Measurements from ENCODE around the gene NCK1. TPM values are rescaled to one million over a fixed set of nuclear protein-coding genes. Genes with fewer than 3 reads are reported as not detected.

NCK1 gene
- total RNA-seq, 1 donor = 41.6 TPM

DNA sequence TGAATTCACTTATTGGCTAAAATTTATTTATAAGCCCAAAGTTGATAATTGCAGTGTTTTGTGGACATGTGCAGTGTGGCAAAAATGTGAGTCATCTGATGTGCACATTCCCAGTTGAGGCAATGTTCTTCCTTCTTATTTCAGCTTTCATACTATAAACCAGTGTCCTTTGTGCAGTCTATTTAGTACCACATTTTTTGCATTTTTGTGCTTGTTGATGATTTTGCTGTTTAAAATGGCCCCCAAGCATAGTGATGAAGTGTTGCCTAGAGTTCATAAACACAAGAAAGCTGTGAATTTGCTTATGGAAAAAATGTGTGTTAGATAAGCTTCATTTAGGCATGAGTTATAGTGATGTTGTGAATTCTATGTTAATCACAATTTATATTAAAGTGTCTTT is 76.3 kb downstream of the NCK1 start:
- no peak overlapping the region for H3K27ac ChIP-seq (ENCODE audit: low read depth, low read length)
- no peaks in the 10 kb centered on the region for H3K27me3 ChIP-seq (ENCODE audit: insufficient read depth, low read length)
- no peaks in the 10 kb centered on the region for H3K36me3 ChIP-seq (ENCODE audit: insufficient read depth, low read length)
- no peaks in the 10 kb centered on the region for H3K9me3 ChIP-seq (ENCODE audit: low read depth, low read length)
- H3K79me2 ChIP-seq (ENCODE audit: insufficient read depth, low read length) = peaks cover 81% of the 10 kb centered on the region
- H4K20me1 ChIP-seq (ENCODE audit: insufficient read depth, low read length) = peaks cover 20% of the 10 kb centered on the region
- H3K4me3 ChIP-seq (ENCODE audit: insufficient read depth, low read length) = no peak overlapping the region
- DNase-seq (ENCODE audit: insufficient read length, low spot score, missing footprints) = no peak
- no peak overlapping the region for H3K4me2 ChIP-seq (ENCODE audit: insufficient read depth, low read length)
- no peak for TF ChIP-seq CTCF (IDR thresholded peaks at IDR 0.05; ENCODE audit: extremely low read depth, low read depth, low read length)
- peaks cover 16% of the 10 kb centered on the region for H3K4me1 ChIP-seq (ENCODE audit: insufficient read depth, low read length)
- H2AFZ ChIP-seq (ENCODE audit: low read length) = no peak overlapping the region

DNA sequence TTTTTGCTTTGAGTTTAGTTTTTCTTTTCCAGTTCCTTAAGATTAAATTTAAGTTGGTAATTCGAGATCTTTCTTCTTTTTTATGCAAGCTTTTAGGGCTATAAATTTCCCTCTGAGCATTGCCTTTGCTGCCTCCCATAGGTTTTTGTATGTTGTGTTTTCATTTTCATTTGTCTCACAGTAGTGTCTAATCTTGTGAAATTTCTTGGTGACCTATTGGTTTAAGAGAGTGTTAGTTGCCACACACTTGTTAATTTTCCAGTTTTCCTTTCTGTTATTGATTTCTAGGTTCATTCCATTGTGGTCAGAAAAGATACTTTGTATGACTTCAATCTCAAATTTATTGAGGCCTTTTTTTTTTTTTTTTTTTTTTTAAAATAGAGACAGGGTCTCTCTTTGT is 77.5 kb downstream of the NCK1 start:
- Histone ChIP-seq H3K27ac (ENCODE audit: low read depth, low read length) (no peak overlapping the region), H3K79me2 (ENCODE audit: insufficient read depth, low read length) (peaks cover 85% of the 10 kb centered on the region), H3K4me3 (ENCODE audit: insufficient read depth, low read length) (no peak overlapping the region), H4K20me1 (ENCODE audit: insufficient read depth, low read length) (peaks cover 20% of the 10 kb centered on the region), H3K36me3 (ENCODE audit: insufficient read depth, low read length) (no peaks in the 10 kb centered on the region), H2AFZ (ENCODE audit: low read length) (no peak overlapping the region), H3K27me3 (ENCODE audit: insufficient read depth, low read length) (no peaks in the 10 kb centered on the region), H3K4me2 (ENCODE audit: insufficient read depth, low read length) (no peak overlapping the region), H3K9me3 (ENCODE audit: low read depth, low read length) (no peaks in the 10 kb centered on the region), H3K4me1 (ENCODE audit: insufficient read depth, low read length) (peaks cover 18% of the 10 kb centered on the region)
- no peak for DNase-seq (ENCODE audit: insufficient read length, low spot score, missing footprints)
- TF ChIP-seq CTCF (IDR thresholded peaks at IDR 0.05; ENCODE audit: extremely low read depth, low read depth, low read length) = no peak

GRCh38 chr3:136942803-136943202 is 80.8 kb downstream of the NCK1 start:
- Histone ChIP-seq H3K9me3 (ENCODE audit: low read depth, low read length) (no peaks in the 10 kb centered on the region), H2AFZ (ENCODE audit: low read length) (no peak overlapping the region), H3K4me1 (ENCODE audit: insufficient read depth, low read length) (peaks cover 15% of the 10 kb centered on the region), H3K79me2 (ENCODE audit: insufficient read depth, low read length) (peaks cover 74% of the 10 kb centered on the region), H3K4me2 (ENCODE audit: insufficient read depth, low read length) (peak overlapping the region; percentile 12), H3K27me3 (ENCODE audit: insufficient read depth, low read length) (no peaks in the 10 kb centered on the region), H3K36me3 (ENCODE audit: insufficient read depth, low read length) (peaks cover 7% of the 10 kb centered on the region), H3K4me3 (ENCODE audit: insufficient read depth, low read length) (no peak overlapping the region), H4K20me1 (ENCODE audit: insufficient read depth, low read length) (peaks cover 22% of the 10 kb centered on the region), H3K27ac (ENCODE audit: low read depth, low read length) (no peak overlapping the region)
- TF ChIP-seq CTCF (IDR thresholded peaks at IDR 0.05; ENCODE audit: extremely low read depth, low read depth, low read length) = no peak
- DNase-seq (ENCODE audit: insufficient read length, low spot score, missing footprints) = no peak

- no peaks in the 10 kb centered on the region for H3K27me3 ChIP-seq (ENCODE audit: insufficient read depth, low read length)
- TF ChIP-seq CTCF (IDR thresholded peaks at IDR 0.05; ENCODE audit: extremely low read depth, low read depth, low read length) = no peak
- H3K4me2 ChIP-seq (ENCODE audit: insufficient read depth, low read length) = peak overlapping the region; percentile 12
- no peak overlapping the region for H3K27ac ChIP-seq (ENCODE audit: low read depth, low read length)
- peaks cover 15% of the 10 kb centered on the region for H4K20me1 ChIP-seq (ENCODE audit: insufficient read depth, low read length)
- peaks cover 7% of the 10 kb centered on the region for H3K36me3 ChIP-seq (ENCODE audit: insufficient read depth, low read length)
- no peak overlapping the region for H2AFZ ChIP-seq (ENCODE audit: low read length)
- DNase-seq (ENCODE audit: insufficient read length, low spot score, missing footprints) = no peak
- peaks cover 8% of the 10 kb centered on the region for H3K4me1 ChIP-seq (ENCODE audit: insufficient read depth, low read length)
- H3K79me2 ChIP-seq (ENCODE audit: insufficient read depth, low read length) = peaks cover 68% of the 10 kb centered on the region
- no peak overlapping the region for H3K4me3 ChIP-seq (ENCODE audit: insufficient read depth, low read length)
- no peaks in the 10 kb centered on the region for H3K9me3 ChIP-seq (ENCODE audit: low read depth, low read length)
Measured at GRCh38 chr3:136943436-136943835, 81.4 kb downstream of the NCK1 start.
